Measurements from ENCODE around the gene WIPF2. TPM values are rescaled to one million over a fixed set of nuclear protein-coding genes. Genes with fewer than 3 reads are reported as not detected.

The WIPF2 gene
- polyA plus RNA-seq, 1 donor from 2014 or later, result 11.4 TPM

GRCh38 chr17:40306395-40306794 lies 87.3 kb downstream of the WIPF2 start:
- Mint-ChIP-seq H3K36me3 (no peaks in the 10 kb centered on the region), H3K27ac (no peak overlapping the region), H3K27me3 (no peaks in the 10 kb centered on the region), H3K9me3 (no peaks in the 10 kb centered on the region), H3K4me1 (peaks cover 13 to 20% (median 19%) of the 10 kb centered on the region in 3 donors), H3K4me3 (no peak overlapping the region)

- Mint-ChIP-seq H3K9me3 (no peaks in the 10 kb centered on the region), H3K4me1 (peaks cover 20 to 28% (median 26%) of the 10 kb centered on the region in 3 donors), H3K27me3 (no peaks in the 10 kb centered on the region), H3K36me3 (no peaks in the 10 kb centered on the region), H3K27ac (no peak overlapping the region), H3K4me3 (no peak overlapping the region)
Measured at GRCh38 chr17:40307001-40307730, 88.1 kb downstream of the WIPF2 start.

DNA sequence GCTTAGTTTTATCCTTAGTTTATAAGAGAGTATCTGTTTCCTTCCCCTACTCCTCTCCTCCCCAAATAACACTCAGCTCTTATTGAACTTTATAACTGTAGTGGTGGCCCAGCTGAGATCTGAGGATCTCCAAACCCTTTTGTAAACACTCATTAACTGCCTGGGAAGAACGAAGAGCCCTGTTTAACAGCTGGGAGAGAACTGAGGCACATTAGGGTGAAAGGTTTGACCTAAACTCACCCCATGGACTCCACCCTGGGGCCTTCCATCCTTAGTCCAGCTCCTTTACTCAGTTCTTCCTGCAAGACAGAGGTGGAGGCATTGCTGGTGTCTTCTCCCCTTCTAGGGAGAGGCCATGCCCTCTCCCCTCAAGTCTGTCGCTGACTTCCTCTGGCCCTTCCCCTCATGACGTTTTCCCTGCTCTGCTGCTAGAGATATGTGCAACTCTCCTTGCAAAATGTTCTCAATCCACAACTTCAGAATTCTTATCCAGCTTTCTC lies 88.7 kb downstream of the WIPF2 start:
- Mint-ChIP-seq H3K4me1 (peaks cover 20 to 30% (median 30%) of the 10 kb centered on the region in 3 donors), H3K36me3 (no peaks in the 10 kb centered on the region), H3K4me3 (no peak overlapping the region), H3K9me3 (no peaks in the 10 kb centered on the region), H3K27me3 (no peaks in the 10 kb centered on the region), H3K27ac (no peak overlapping the region)

DNA sequence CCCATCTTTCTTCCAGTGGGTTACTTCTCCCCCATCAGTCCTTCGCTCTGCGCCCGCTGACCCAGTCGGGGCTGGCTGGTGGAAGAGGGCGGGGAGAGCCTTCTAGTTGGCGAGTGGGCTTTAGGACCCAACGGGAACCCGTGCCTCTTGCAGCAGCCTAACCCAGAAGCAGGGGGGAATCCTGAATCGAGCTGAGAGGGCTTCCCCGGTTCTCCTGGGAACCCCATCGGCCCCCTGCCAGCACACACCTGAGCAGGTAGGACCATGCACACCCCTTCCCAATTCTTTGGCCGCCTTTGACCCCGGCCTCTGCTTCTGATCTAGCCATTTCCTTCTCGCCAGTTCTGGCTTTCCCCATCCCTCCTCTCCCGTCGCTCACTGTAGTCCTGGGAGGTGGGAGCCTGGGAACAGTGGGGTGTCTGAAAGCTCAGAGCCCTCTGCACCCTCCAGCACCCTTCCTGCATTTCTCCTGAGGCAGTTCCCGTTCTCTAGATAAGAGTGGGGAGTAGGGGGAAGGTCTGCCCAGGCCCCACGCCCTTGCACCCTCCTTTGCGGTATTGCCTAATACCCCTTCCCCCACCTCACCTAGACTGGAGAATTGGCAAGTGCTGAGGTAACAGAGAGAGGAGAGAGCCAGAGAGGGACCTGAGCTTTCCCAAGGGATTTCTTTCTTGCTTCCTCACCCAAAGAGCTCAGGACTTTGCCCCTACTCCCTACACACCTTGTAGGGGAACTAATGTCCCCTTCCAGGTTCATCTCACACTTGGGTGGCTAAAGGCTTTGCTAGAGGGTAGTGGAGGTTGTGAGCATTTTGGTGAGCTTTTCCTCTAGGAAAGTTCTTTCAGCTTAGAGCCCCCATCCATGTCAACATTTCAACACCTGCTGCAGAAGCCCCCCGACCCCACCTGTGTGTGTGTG lies 90.2 kb downstream of the WIPF2 start, which contains the start of gene RARA:
Gene RARA, plus strand, starts transcription at position 150 of the 918 bp plus-strand sequence. CDS start 22,039 bp downstream, outside the sequence.
- no peaks in the 10 kb centered on the region for H3K36me3 Mint-ChIP-seq
- peak within 1 kb of the TSS in 1 of 3 donors; percentile 88 for H3K27ac Mint-ChIP-seq
- H3K27me3 Mint-ChIP-seq, result no peaks in the 10 kb centered on the region
- H3K9me3 Mint-ChIP-seq, result no peaks in the 10 kb centered on the region
- peaks cover 18 to 29% (median 28%) of the 10 kb centered on the region in 3 donors for H3K4me1 Mint-ChIP-seq
- H3K4me3 Mint-ChIP-seq, result no peak within 1 kb of the TSS

DNA sequence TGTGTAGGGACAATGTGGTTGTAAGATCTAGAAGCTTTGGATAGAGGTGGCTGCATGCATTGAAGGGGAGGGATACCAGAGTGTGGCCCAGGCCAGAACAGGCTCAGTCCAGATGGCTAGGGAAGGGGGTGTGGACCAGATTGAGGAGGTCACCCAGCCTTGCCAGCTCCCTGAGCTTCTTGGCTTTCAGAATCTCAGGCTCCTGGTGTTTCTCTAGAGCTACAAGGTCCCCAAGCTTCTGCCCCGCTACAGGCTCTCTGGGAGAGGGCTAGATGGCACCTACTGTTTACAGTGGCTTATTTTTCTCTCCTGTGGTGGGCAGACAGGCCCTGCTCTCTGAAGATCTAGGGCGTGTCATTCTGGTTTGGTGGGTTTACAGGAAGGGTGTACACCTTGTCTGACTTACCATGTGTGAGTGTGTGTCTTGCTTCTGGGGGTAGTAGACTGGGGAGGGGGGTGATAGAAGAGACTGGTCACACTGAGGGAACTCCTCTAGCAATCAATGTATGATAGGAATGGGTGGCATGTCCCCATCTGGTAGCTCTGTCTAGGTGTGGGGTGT lies 90.9 kb downstream of the WIPF2 start:
- peaks cover 18 to 32% (median 29%) of the 10 kb centered on the region in 3 donors for H3K4me1 Mint-ChIP-seq
- peak overlapping the region in 2 of 4 donors; percentile 13 to 24 for H3K4me3 Mint-ChIP-seq
- no peaks in the 10 kb centered on the region for H3K9me3 Mint-ChIP-seq
- no peaks in the 10 kb centered on the region for H3K36me3 Mint-ChIP-seq
- H3K27ac Mint-ChIP-seq, result peak overlapping the region in 1 of 3 donors; percentile 88
- H3K27me3 Mint-ChIP-seq, result no peaks in the 10 kb centered on the region

GRCh38 chr17:40310882-40311391 lies 91.8 kb downstream of the WIPF2 start:
- Mint-ChIP-seq H3K9me3 (no peaks in the 10 kb centered on the region), H3K4me3 (peak overlapping the region in 3 of 4 donors; percentile 3 to 19 (median 13)), H3K4me1 (peaks cover 18 to 32% (median 29%) of the 10 kb centered on the region in 3 donors), H3K36me3 (no peaks in the 10 kb centered on the region), H3K27ac (peak overlapping the region in 1 of 3 donors; percentile 88), H3K27me3 (no peaks in the 10 kb centered on the region)

GRCh38 chr17:40311575-40311974 lies 92.5 kb downstream of the WIPF2 start:
- Mint-ChIP-seq H3K9me3 (no peaks in the 10 kb centered on the region), H3K4me1 (peaks cover 18 to 35% (median 29%) of the 10 kb centered on the region in 3 donors), H3K27ac (peak overlapping the region in 2 of 3 donors; percentile 22 to 49), H3K36me3 (no peaks in the 10 kb centered on the region), H3K27me3 (peaks cover 2% of the 10 kb centered on the region), H3K4me3 (peak overlapping the region in 2 of 4 donors; percentile 74 to 77)

DNA sequence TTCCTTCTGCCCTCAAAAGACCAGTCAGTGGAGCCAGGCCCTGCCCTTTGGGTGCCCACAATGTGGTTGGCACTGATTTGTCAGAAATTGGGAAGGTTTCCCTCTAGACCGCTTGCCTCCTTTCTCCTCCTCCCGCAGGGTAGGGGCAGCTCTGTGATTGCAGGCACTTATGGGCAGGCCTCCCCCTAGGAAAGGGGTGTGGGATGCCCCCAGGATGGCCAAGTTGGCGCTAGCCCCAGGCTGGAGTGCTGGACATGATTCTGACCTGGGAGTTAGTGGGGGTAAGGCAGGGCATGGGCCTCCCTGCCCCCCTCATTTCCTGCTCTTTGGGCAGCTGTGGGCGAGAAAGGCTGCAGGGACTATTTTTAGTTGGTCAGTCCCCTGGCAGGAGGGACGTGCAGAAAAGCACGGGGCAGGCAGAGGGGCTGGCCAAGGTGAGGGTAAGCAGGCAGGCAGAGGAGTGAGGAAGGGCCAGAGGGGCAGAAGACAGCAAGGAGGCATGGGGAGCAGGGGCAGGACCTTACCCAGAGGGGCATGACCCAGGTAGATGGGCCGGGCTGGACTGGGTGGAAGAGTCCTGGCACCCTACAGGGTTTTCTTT lies 93.1 kb downstream of the WIPF2 start:
- Mint-ChIP-seq H3K9me3 (no peaks in the 10 kb centered on the region), H3K27ac (peak overlapping the region in 2 of 3 donors; percentile 23 to 49), H3K4me3 (no peak overlapping the region), H3K4me1 (peaks cover 20 to 37% (median 32%) of the 10 kb centered on the region in 3 donors), H3K27me3 (peaks cover 2% of the 10 kb centered on the region), H3K36me3 (no peaks in the 10 kb centered on the region)

- H3K4me1 Mint-ChIP-seq, result peaks cover 28 to 43% (median 39%) of the 10 kb centered on the region in 3 donors
- no peaks in the 10 kb centered on the region for H3K9me3 Mint-ChIP-seq
- H3K27me3 Mint-ChIP-seq, result peaks cover 2% of the 10 kb centered on the region
- no peak overlapping the region for H3K4me3 Mint-ChIP-seq
- H3K27ac Mint-ChIP-seq, result no peak overlapping the region
- H3K36me3 Mint-ChIP-seq, result no peaks in the 10 kb centered on the region
Measured at GRCh38 chr17:40312893-40313667, 94.0 kb downstream of the WIPF2 start.

GRCh38 chr17:40313668-40314583 lies 94.8 kb downstream of the WIPF2 start:
- no peaks in the 10 kb centered on the region for H3K9me3 Mint-ChIP-seq
- no peaks in the 10 kb centered on the region for H3K36me3 Mint-ChIP-seq
- H3K27me3 Mint-ChIP-seq, result peaks cover 2% of the 10 kb centered on the region
- peaks cover 33 to 44% (median 39%) of the 10 kb centered on the region in 3 donors for H3K4me1 Mint-ChIP-seq
- no peak overlapping the region for H3K27ac Mint-ChIP-seq
- H3K4me3 Mint-ChIP-seq, result no peak overlapping the region

GRCh38 chr17:40314584-40314956 lies 95.5 kb downstream of the WIPF2 start:
- H3K27ac Mint-ChIP-seq, result peak overlapping the region in 1 of 3 donors; percentile 6
- H3K36me3 Mint-ChIP-seq, result no peaks in the 10 kb centered on the region
- peaks cover 34 to 45% (median 41%) of the 10 kb centered on the region in 3 donors for H3K4me1 Mint-ChIP-seq
- no peaks in the 10 kb centered on the region for H3K9me3 Mint-ChIP-seq
- peaks cover 2% of the 10 kb centered on the region for H3K27me3 Mint-ChIP-seq
- no peak overlapping the region for H3K4me3 Mint-ChIP-seq

DNA sequence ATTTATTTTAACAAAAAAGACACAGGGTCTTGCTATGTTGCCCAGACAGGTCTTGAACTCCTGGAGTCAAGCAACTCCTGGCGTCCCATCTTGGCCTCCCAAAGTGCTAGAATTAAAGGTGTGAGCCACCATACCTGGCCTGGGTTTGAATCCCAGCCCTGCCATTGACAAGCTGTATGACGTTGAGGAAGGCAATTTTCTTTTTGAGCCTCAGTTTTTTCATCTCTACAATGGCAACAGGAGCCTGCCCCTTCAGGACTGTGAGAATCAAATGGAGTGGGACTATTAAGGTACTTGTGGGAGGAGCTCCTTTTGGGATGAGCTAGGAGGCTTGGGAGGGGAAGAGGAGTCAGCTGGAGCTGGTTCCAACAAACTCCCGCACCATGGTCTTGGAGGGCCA lies 96.1 kb downstream of the WIPF2 start:
- H3K4me3 Mint-ChIP-seq, result no peak overlapping the region
- peaks cover under 1% of the 10 kb centered on the region for H3K36me3 Mint-ChIP-seq
- H3K27me3 Mint-ChIP-seq, result peaks cover 3% of the 10 kb centered on the region
- peaks cover 38 to 46% (median 43%) of the 10 kb centered on the region in 3 donors for H3K4me1 Mint-ChIP-seq
- H3K9me3 Mint-ChIP-seq, result no peaks in the 10 kb centered on the region
- no peak overlapping the region for H3K27ac Mint-ChIP-seq

Measured in IgD-negative memory B cell (primary cell).